ENCODE data around the gene TEFM.
"Not testable (repeated sequence)": the region's sequence is repeated elsewhere in the genome, so short reads cannot be mapped to it uniquely, and the experiment has no call there.

DNA sequence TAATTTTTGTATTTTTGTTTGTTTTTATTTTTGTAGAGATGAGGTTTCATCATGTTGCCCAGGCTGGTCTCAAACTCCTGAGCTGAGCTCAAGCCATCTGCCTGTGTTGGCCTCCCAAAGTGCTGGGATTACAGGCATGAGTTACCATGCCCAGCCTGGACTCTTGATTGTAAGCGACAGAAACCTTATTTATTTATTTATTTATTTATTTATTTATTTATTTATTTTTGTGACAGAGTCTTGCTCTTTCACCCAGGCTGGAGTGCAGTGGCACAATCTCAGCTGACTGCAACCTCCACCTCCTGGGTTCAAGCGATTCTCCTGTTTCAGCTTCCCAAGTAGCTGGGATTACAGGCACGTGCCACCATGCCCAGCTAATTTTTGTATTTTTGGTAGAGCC, 23.8 kb upstream of the TEFM start:
- TF ChIP-seq, protein P1, sequence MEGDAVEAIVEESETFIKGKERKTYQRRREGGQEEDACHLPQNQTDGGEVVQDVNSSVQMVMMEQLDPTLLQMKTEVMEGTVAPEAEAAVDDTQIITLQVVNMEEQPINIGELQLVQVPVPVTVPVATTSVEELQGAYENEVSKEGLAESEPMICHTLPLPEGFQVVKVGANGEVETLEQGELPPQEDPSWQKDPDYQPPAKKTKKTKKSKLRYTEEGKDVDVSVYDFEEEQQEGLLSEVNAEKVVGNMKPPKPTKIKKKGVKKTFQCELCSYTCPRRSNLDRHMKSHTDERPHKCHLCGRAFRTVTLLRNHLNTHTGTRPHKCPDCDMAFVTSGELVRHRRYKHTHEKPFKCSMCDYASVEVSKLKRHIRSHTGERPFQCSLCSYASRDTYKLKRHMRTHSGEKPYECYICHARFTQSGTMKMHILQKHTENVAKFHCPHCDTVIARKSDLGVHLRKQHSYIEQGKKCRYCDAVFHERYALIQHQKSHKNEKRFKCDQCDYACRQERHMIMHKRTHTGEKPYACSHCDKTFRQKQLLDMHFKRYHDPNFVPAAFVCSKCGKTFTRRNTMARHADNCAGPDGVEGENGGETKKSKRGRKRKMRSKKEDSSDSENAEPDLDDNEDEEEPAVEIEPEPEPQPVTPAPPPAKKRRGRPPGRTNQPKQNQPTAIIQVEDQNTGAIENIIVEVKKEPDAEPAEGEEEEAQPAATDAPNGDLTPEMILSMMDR (IDR thresholded peaks at IDR 0.05) = not testable (repeated sequence)
- not testable (repeated sequence) for TF ChIP-seq POLR2A (IDR thresholded peaks at IDR 0.05)

All from right lobe of liver (tissue), 4 donors.